ENCODE data around the gene ZBTB20.

Gene ZBTB20

GRCh38 chr3:114333180-114333922, 813.7 kb downstream of the ZBTB20 start:
- Histone ChIP-seq H4K20me1 (ENCODE audit: insufficient read depth, low read length) (no peaks in the 10 kb centered on the region), H3K4me2 (ENCODE audit: low read length) (peak overlapping the region; percentile 44), H3K4me3 (ENCODE audit: low read length) (peak overlapping the region; percentile 3; the same call in 1 of the 2 replicates), H2AFZ (ENCODE audit: low read depth, low read length) (peak overlapping the region; percentile 28; the same call in 1 of the 2 replicates), H3K9me3 (ENCODE audit: insufficient read depth, low read length) (no peaks in the 10 kb centered on the region), H3K27me3 (ENCODE audit: low read depth, low read length) (no peaks in the 10 kb centered on the region), H3K27ac (ENCODE audit: low read length) (no peak overlapping the region), H3K4me1 (ENCODE audit: low read length) (peaks cover 39% of the 10 kb centered on the region), H3K79me2 (ENCODE audit: low read length) (no peaks in the 10 kb centered on the region), H3K36me3 (replicated peaks; ENCODE audit: low read depth, low read length) (no peaks in the 10 kb centered on the region), H3K9ac (ENCODE audit: low read length) (no peak overlapping the region)
- TF ChIP-seq CTCF (IDR thresholded peaks at IDR 0.05; ENCODE audit: low read depth, low read length) (no peak), EZH2phosphoT487 (IDR thresholded peaks at IDR 0.05; ENCODE audit: low read depth) (no peak)

- Histone ChIP-seq H3K4me1 (ENCODE audit: low read length) (peaks cover 46% of the 10 kb centered on the region), H3K79me2 (ENCODE audit: low read length) (no peaks in the 10 kb centered on the region), H2AFZ (ENCODE audit: low read depth, low read length) (peak overlapping the region; percentile 28; the same call in 1 of the 2 replicates), H3K4me2 (ENCODE audit: low read length) (peak overlapping the region; percentile 44), H3K27me3 (ENCODE audit: low read depth, low read length) (no peaks in the 10 kb centered on the region), H3K4me3 (ENCODE audit: low read length) (peak overlapping the region; percentile 3; the same call in 1 of the 2 replicates), H4K20me1 (ENCODE audit: insufficient read depth, low read length) (no peaks in the 10 kb centered on the region), H3K9ac (ENCODE audit: low read length) (no peak overlapping the region), H3K36me3 (replicated peaks; ENCODE audit: low read depth, low read length) (no peaks in the 10 kb centered on the region), H3K9me3 (ENCODE audit: insufficient read depth, low read length) (no peaks in the 10 kb centered on the region), H3K27ac (ENCODE audit: low read length) (no peak overlapping the region)
- no peak for TF ChIP-seq EZH2phosphoT487 (IDR thresholded peaks at IDR 0.05; ENCODE audit: low read depth)
Measured at GRCh38 chr3:114332342-114333179, 814.5 kb downstream of the ZBTB20 start.

GRCh38 chr3:114331710-114332109, 815.4 kb downstream of the ZBTB20 start:
- H3K4me3 ChIP-seq (ENCODE audit: low read length) = no peak overlapping the region
- H3K9me3 ChIP-seq (ENCODE audit: insufficient read depth, low read length) = no peaks in the 10 kb centered on the region
- no peak overlapping the region for H3K4me2 ChIP-seq (ENCODE audit: low read length)
- H3K79me2 ChIP-seq (ENCODE audit: low read length) = no peaks in the 10 kb centered on the region
- no peak overlapping the region for H3K27ac ChIP-seq (ENCODE audit: low read length)
- no peak overlapping the region for H3K9ac ChIP-seq (ENCODE audit: low read length)
- H3K27me3 ChIP-seq (ENCODE audit: low read depth, low read length) = no peaks in the 10 kb centered on the region
- H3K4me1 ChIP-seq (ENCODE audit: low read length) = peaks cover 47% of the 10 kb centered on the region
- TF ChIP-seq EZH2phosphoT487 (IDR thresholded peaks at IDR 0.05; ENCODE audit: low read depth) (no peak), CTCF (IDR thresholded peaks at IDR 0.05; ENCODE audit: low read depth, low read length) (no peak)
- no peak overlapping the region for H2AFZ ChIP-seq (ENCODE audit: low read depth, low read length)
- no peaks in the 10 kb centered on the region for H3K36me3 ChIP-seq (replicated peaks; ENCODE audit: low read depth, low read length)
- H4K20me1 ChIP-seq (ENCODE audit: insufficient read depth, low read length) = no peaks in the 10 kb centered on the region

GRCh38 chr3:114331007-114331406, 816.1 kb downstream of the ZBTB20 start:
- TF ChIP-seq EZH2phosphoT487 (IDR thresholded peaks at IDR 0.05; ENCODE audit: low read depth) (no peak), CTCF (IDR thresholded peaks at IDR 0.05; ENCODE audit: low read depth, low read length) (no peak)
- no peaks in the 10 kb centered on the region for H3K27me3 ChIP-seq (ENCODE audit: low read depth, low read length)
- no peak overlapping the region for H3K4me2 ChIP-seq (ENCODE audit: low read length)
- peaks cover 40% of the 10 kb centered on the region for H3K4me1 ChIP-seq (ENCODE audit: low read length)
- H3K9ac ChIP-seq (ENCODE audit: low read length) = no peak overlapping the region
- no peak overlapping the region for H3K4me3 ChIP-seq (ENCODE audit: low read length)
- H4K20me1 ChIP-seq (ENCODE audit: insufficient read depth, low read length) = no peaks in the 10 kb centered on the region
- no peaks in the 10 kb centered on the region for H3K9me3 ChIP-seq (ENCODE audit: insufficient read depth, low read length)
- H3K79me2 ChIP-seq (ENCODE audit: low read length) = no peaks in the 10 kb centered on the region
- no peak overlapping the region for H3K27ac ChIP-seq (ENCODE audit: low read length)
- H3K36me3 ChIP-seq (replicated peaks; ENCODE audit: low read depth, low read length) = no peaks in the 10 kb centered on the region
- no peak overlapping the region for H2AFZ ChIP-seq (ENCODE audit: low read depth, low read length)

Measured in OCI-LY3 (cell line).